Head of caudate nucleus (tissue), 42 donors: Measurements from ENCODE around the gene ITGB5.

Experiments
- DNase-seq, 42 donors: peaks; one replicate each; pipeline versions ENCODE4 v3.0.0 to v3.0.0-alpha.2; 2020 to 2021; ENCODE audit warnings: mixed read lengths in 7 of 42
- intact Hi-C: fragments of 100-400 bp; cut with DNase I; formaldehyde crosslinking; loops from one replicate; pipeline ENCODE4 v1.15.0; 2022

ITGB5 gene

GRCh38 chr3:124826703-124827102 lies 60.5 kb downstream of the ITGB5 start:
- intact Hi-C loops: no loop called here
- DNase-seq: peak in 7 of 42 donors; percentile 42 to 82 (median 53)

GRCh38 chr3:124824286-124824915 lies 62.8 kb downstream of the ITGB5 start:
- intact Hi-C loops: no loop called here
- no peak for DNase-seq

DNA sequence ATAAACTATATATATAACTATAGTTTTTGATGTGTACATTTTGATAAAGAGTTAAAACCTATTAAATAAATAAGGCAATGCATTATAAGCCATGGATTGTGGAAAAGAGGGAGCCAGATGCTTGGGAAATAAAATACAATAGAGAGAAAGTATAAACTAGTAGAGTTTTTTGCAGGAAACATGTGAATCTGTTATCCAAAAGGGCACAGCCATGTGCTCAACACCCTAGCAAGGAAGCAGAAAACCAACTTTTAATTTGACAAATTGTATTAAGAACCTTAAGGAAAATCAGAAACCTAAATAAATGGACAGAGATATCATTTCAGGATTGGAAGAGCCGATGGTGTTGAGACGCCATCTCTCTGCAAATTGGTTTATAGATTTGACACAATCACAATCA lies 63.5 kb downstream of the ITGB5 start:
- intact Hi-C loops: no loop called here
- no peak for DNase-seq

DNA sequence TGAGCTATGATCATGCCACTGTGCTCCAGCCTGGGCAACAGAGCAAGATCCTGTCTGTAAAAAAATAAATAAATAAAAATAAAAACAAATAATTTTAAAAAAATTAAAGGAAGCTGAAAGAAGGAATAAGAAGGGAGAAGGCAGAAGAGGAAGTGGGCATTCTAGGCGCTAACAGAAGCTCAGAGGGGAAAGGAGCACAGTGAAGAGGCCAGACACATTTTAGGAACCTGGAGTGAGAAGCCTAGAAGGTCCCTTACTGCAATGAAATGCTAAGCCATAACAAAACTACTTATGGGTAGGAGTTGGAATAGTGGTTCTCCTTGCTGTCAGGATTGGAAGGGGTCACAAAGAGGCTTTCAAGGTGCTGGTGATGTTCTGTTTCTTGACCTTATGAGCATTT lies 64.0 kb downstream of the ITGB5 start:
- intact Hi-C loops: no loop called here
- peak in 1 of 42 donors; percentile 6 for DNase-seq

- intact Hi-C loops: no loop called here
- DNase-seq: peak in 1 of 42 donors; percentile 6
These were observed 65.8 kb downstream of the ITGB5 start for GRCh38 chr3:124821356-124821755.

DNA sequence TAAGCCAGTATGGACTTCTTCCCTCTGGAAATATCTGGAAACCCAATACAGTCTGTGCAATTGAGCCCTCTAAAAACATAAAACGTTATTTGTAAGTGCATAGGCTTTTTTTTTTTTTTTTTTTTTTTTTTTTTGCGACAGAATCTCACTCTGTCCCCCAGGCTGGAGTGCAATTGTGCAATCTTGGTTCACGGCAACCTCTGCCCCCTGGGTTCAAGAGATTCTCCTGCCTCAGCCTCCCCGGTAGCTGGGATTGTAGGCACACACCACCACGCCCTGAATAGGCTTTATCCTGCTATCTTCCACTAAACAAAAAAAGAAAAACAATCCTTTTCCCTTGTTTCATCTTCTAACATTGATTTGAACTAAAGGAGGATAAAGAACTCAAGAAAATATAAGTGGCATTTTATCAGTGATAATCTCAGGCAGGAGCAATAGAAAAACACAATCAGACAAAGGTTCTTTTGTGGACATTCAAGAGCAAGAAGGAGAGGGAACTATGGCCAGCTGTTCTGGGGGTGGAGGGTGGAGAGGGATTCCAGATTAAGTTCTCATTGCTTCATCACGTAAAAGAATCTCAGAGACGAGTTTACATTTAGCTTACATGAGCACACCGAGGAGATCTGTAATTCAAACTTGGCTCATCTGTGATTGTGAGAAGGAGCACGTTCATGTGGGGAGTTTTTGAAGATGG lies 68.6 kb downstream of the ITGB5 start:
- DNase-seq: no peak
- intact Hi-C loops: no loop called here

GRCh38 chr3:124817079-124817478 lies 70.1 kb downstream of the ITGB5 start:
- intact Hi-C loops: no loop called here
- no peak for DNase-seq

DNA sequence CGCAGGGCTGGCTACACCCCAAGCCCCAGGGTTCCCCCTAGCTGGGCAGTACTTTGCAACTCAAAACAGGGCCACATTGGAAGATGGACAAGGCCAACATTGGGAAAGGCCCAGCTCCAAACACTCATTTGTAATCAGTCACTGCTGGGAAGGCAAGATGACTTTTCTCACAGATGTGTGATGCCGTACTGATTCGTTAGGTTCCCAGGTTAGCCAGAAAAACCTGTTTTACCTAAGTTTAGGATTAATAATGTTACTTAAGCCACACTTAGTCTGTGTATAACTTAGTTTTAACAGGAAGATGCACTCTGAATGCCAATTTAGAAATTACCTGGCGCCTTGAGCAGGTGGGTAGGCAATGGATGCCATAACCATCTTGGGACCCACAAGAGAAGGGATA lies 71.0 kb downstream of the ITGB5 start:
- no peak for DNase-seq
- intact Hi-C loops: no loop called here

- DNase-seq: no peak
- intact Hi-C loops: no loop called here
These were observed 71.4 kb downstream of the ITGB5 start for GRCh38 chr3:124815781-124816180.

DNA sequence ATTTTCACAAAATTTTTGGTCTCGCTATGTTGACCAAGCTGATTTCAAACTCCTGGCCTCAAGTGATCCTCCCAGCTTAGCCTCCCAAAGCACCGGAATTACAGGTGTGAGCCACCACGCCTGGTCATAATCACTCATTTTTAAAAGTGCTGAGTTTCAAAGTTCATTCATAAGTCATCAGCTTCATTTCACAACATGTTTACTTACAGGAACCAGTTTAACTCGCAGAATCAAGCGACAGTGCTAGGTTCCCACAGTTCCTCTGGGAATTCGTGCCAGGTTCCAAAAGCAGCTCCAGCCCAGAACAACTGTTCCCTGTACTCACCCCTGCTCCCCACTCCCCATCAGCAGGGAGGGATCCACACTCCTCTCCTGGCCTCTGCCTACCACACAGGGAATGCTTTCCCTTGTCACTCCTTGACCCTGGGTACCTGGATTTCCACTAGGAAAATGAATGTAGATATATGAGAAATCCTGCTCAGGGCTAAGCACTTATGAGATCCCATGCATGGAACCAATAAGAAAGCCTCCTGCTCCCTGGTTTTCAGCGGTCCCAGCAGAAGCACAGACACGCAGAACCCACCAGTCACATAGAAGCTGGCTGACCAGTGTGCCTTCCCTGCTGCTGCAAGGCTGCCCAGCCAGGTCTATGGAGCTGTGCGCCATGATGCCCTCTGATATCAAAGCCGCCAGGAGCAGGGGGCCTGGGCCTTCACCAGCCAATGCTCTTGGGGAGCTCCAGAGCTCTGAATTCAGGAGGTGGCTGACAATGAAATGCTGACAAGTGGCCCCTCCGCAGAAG lies 72.3 kb downstream of the ITGB5 start:
- intact Hi-C loops: no loop called here
- no peak for DNase-seq

- no peak for DNase-seq
- intact Hi-C loops: no loop called here
These were observed 73.6 kb downstream of the ITGB5 start for GRCh38 chr3:124813541-124813940.

DNA sequence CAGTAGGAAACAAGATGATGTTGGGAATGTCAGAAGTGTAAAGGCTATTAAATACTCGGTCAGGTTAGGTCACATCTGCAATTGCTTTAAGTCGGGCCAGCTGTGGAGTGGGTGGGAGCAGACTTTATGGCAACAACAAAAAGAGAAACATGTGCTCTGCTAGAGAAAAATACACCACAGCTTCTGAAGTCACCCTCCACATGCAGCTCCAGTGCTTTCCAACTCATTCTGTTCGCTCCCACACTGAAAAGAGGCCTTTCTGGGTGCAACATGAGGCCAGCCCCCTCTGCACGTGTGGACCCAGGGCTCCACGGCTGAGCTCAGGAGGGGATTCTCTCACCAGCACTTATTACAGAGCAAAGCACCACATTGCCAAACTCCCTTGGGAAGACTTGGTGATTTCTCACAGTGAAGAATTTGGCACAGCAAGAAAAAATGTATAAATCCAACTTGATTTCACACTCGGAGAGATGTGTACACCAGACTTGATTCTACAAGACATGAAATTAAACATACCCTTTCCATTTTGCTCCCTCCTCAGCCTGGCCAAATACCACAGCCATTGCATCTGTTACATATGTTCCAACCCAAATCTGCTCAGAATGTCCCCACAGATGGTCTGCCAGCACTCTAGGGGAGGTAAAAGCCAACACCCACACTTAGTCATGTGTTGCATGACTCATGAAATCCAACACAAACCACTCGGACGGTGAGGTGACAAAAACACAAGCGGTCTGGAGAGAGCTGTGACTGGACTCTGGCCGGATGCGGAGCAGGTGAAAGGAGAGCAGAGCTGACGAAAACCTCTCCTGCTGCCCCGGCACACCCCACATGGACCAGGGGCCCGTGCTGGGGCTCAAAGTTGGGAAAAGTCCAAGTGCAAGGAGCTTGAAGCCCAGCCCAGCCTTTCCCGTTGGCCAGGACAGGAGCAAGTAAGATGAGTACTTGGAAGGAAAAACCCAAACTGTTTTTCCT lies 74.6 kb downstream of the ITGB5 start:
- peak in 1 of 42 donors; percentile 45 for DNase-seq
- intact Hi-C loops: no loop called here

GRCh38 chr3:124811436-124811835 lies 75.7 kb downstream of the ITGB5 start:
- no peak for DNase-seq
- intact Hi-C loops: no loop called here

DNA sequence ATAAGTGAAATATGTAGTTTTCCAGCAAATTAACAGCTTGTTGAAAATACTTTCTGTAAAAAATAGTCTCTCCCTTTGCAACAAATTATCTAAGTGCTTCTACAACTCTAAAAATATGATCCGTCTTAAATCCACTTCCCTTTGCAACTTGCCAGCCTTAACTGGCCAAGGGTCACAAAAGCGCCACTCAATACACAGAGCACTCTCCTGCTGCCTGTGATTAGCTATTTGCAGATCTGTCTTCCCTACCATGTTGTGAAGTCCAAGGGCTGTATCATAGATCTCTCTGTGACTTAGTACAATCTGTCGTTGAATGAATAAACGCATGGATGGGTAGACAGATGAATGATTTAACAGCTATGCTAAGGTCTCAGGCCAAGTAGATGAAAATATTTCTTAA lies 76.2 kb downstream of the ITGB5 start:
- no peak for DNase-seq
- intact Hi-C loops: no loop called here

- no peak for DNase-seq
- intact Hi-C loops: no loop called here
These were observed 78.1 kb downstream of the ITGB5 start for GRCh38 chr3:124809039-124809438.

DNA sequence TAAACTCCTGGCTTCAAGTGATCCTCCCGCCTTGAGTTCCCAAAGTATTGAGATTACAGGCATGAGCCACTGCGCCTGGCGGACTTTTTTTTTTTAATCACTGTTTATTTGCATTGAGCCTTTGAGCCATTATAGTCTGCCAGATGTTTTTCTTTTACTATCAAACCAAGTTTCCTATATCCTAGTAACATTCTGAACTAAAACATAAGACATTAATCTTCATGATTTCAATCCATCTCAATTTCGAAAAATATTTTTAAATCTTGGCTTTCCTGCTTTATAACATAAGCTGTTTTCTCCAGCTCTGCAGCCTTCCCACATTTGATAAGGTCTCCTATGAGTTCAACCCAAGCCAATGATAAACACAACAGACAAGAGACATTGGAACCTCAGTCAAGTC lies 81.5 kb downstream of the ITGB5 start:
- DNase-seq: no peak
- intact Hi-C loops: no loop called here

GRCh38 chr3:124804875-124805274 lies 82.3 kb downstream of the ITGB5 start:
- intact Hi-C loops: no loop called here
- no peak for DNase-seq

GRCh38 chr3:124802702-124803101 lies 84.5 kb downstream of the ITGB5 start:
- DNase-seq: peak in 37 of 42 donors; percentile 27 to 84 (median 55)

GRCh38 chr3:124802061-124802698 lies 85.0 kb downstream of the ITGB5 start:
- no peak for DNase-seq
- intact Hi-C loops: no loop called here

More at GRCh38 chr3:124802702-124803101, 84.5 kb downstream of the ITGB5 start:
- intact Hi-C loops: no loop called here
